ENCODE results near the gene AGK. TPM values are rescaled to one million over a fixed set of nuclear protein-coding genes. Genes with fewer than 3 reads are reported as not detected.

Gene AGK
- total and polyA plus RNA-seq, 2 of the 8 experiments (the other 6 are each of a cell fraction or from before 2014, with no cell fraction given) = 25.8 to 34.0 TPM

DNA sequence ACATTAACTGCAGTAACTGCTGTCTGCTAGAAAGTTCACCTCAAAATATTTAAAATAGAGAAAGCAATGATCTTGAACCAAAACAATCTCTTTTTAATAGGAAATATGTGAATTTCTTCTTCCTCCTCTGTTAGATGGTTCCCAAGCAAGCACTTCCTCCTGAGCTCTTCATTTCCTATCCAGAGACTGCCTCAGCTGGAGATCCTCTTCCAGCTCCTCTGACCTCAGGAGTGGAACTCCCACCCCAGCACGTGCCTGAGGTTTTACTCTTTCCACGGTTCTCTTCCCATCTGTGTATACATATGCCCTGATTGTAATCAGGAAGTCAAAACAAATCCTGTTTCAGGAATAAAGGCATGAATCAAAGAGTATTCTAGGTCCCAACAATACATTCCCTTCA lies 145.1 kb downstream of the AGK start:
- peaks cover 0 to 80% of the 10 kb centered on the region in 2 experiments; a peak in 2 of 4 replicates for H3K79me2 ChIP-seq (ENCODE audit: control insufficient read depth in 1 of 2, insufficient read depth in 2 of 2, low read length in 2 of 2)
- peak overlapping the region; percentile 26; the same call in 1 of the 2 replicates for H4K8ac ChIP-seq (ENCODE audit: extremely low read depth, insufficient read depth, low read length)
- no peak overlapping the region for H3K23ac ChIP-seq (ENCODE audit: insufficient read length)
- H3K56ac ChIP-seq (replicated peaks; ENCODE audit: insufficient read length, low read depth, low read length) = no peak overlapping the region
- H3K18ac ChIP-seq (ENCODE audit: extremely low read depth, low read length) = no peak overlapping the region
- no peak overlapping the region for H3K9ac ChIP-seq (replicated peaks in 1 of 4; ENCODE audit: extremely low read depth in 1 of 4, low read depth in 3 of 4, low read length in 3 of 4)
- peaks cover 2% of the 10 kb centered on the region; the same call in 1 of the 2 replicates for H3K79me1 ChIP-seq (ENCODE audit: low read depth, low read length)
- H2AK5ac ChIP-seq (ENCODE audit: low read depth, low read length) = no peak overlapping the region
- H3K36me3 ChIP-seq (ENCODE audit: control insufficient read depth in 2 of 4, insufficient read depth in 4 of 4, low read length in 3 of 4) = no peaks in the 10 kb centered on the region; a peak in 1 of 8 replicates
- DNase-seq (ENCODE audit: low read depth in 1 of 2, low spot score in 2 of 2) (no peak), FAIRE-seq (no peak)
- no peak overlapping the region for H4K5ac ChIP-seq (ENCODE audit: insufficient read length, low read depth, low read length)
- no peak overlapping the region for H2BK12ac ChIP-seq (ENCODE audit: low read depth, low read length)
- no peak overlapping the region for H3K4me2 ChIP-seq (ENCODE audit: insufficient read depth in 1 of 2, low read depth in 2 of 2, low read length in 2 of 2)
- no peak overlapping the region for H3K14ac ChIP-seq (ENCODE audit: insufficient read length)
- H3K27ac ChIP-seq (ENCODE audit: low read depth, low read length) = no peak overlapping the region
- H3K4me3 ChIP-seq (ENCODE audit: extremely low read depth in 1 of 4, insufficient read depth in 2 of 4, low read depth in 3 of 4, low read length in 4 of 4) = no peak overlapping the region
- H2BK20ac ChIP-seq (ENCODE audit: low read length) = no peak overlapping the region
- H3K9me3 ChIP-seq (ENCODE audit: insufficient read depth in 2 of 2, low read depth in 1 of 2, low read length in 1 of 2) = no peaks in the 10 kb centered on the region
- ChIA-PET POLR2A (ENCODE audit: partially characterized antibody) (interaction anchor here (0.8 to 1.2 kb wide), 2 partner anchors 42 to 66 kb away, joined by 3 read pairs; partner anchors contain the start of gene SSBP1), CTCF (ENCODE audit: partially characterized antibody) (interaction anchor here (0.9 to 2.3 kb wide), 5 partner anchors 10 to 43 kb away, joined by 3 to 13 read pairs (median 3); partner anchors contain the start of gene SSBP1)
- H4K20me1 ChIP-seq (replicated peaks in 1 of 2; ENCODE audit: control insufficient read depth in 1 of 2, insufficient read depth in 2 of 2, low read length in 2 of 2) = peaks cover 0 to 6% of the 10 kb centered on the region in 2 experiments
- H3K4me1 ChIP-seq (replicated peaks in 1 of 4; ENCODE audit: control insufficient read depth in 3 of 4, insufficient read depth in 4 of 4, low read length in 3 of 4) = peaks cover 0 to 18% (median 12%) of the 10 kb centered on the region in 4 experiments; a peak in 6 of 7 replicates
- no peak overlapping the region for H3K4ac ChIP-seq (replicated peaks; ENCODE audit: insufficient read length, low read depth, low read length)
- H3K23me2 ChIP-seq (ENCODE audit: low read depth, low read length) = peaks cover 3% of the 10 kb centered on the region; the same call in 1 of the 2 replicates
- no peak overlapping the region for H2BK5ac ChIP-seq (ENCODE audit: low read depth, low read length)
- no peak overlapping the region; the same call in 1 of the 2 replicates for H2BK15ac ChIP-seq (ENCODE audit: low read length)
- H2AFZ ChIP-seq (ENCODE audit: low read length) = no peak overlapping the region
- WGBS, 2 experiments (ENCODE audit: extremely low coverage in 1 of 2, insufficient coverage in 1 of 2, insufficient read length in 1 of 2, insufficient replicate concordance in 2 of 2, low coverage in 1 of 2, low lambda C conversion rate in 2 of 2, missing lambda C conversion rate in 1 of 2) = 70% methylated on average over 2 of the region's 2 CpGs; no CpG with 5 or more reads in 1 of the 2 experiments
- H3K27me3 ChIP-seq (replicated peaks in 1 of 4; ENCODE audit: control insufficient read depth in 3 of 4, extremely low read depth in 1 of 4, insufficient read depth in 3 of 4, low read length in 3 of 4) = no peaks in the 10 kb centered on the region
- no peak overlapping the region for H4K91ac ChIP-seq (replicated peaks; ENCODE audit: insufficient read length, low read length)
- H2BK120ac ChIP-seq (replicated peaks; ENCODE audit: low read depth, low read length) = no peak overlapping the region
- TF ChIP-seq SP1 (IDR thresholded peaks at IDR 0.05; ENCODE audit: low read depth, low read length) (no peak), SP4 (IDR thresholded peaks at IDR 0.05; ENCODE audit: low read length) (no peak), POLR2A (IDR thresholded peaks at IDR 0.05; ENCODE audit: control extremely low read depth in 1 of 2, low read depth in 2 of 2, low read length in 2 of 2) (no peak), EP300 (IDR thresholded peaks at IDR 0.05; ENCODE audit: borderline replicate concordance in 1 of 2, low read depth in 2 of 2, low read length in 2 of 2) (no peak), FOSL1 (IDR thresholded peaks at IDR 0.05; ENCODE audit: insufficient read depth, low read depth, low read length) (no peak), CHD1 (IDR thresholded peaks at IDR 0.05; ENCODE audit: low read depth, low read length) (no peak)
